Body of pancreas (tissue), 4 donors: Measurements from ENCODE around the gene IRAK3.

Experiments
- POLR2A ChIP-seq, 3 donors: fragments of 450-650 bp; IDR thresholded peaks; one replicate each; pipeline ENCODE4 v1.6.1; 2016; ENCODE audit warnings: antibody characterized with exemption in 3 of 3, mild to moderate bottlenecking in 2 of 3
- TF ChIP-seq, protein P1 (sequence below), 7 experiments: fragments of 450-650 bp in 4 of 7; fragments of 200-600 bp in 3 of 7; sonication (generic) in 3 of 7; IDR thresholded peaks; one replicate each; pipeline ENCODE4 v1.5.1; 2016 to 2019; ENCODE audit warnings: antibody characterized with exemption in 7 of 7

DNA sequence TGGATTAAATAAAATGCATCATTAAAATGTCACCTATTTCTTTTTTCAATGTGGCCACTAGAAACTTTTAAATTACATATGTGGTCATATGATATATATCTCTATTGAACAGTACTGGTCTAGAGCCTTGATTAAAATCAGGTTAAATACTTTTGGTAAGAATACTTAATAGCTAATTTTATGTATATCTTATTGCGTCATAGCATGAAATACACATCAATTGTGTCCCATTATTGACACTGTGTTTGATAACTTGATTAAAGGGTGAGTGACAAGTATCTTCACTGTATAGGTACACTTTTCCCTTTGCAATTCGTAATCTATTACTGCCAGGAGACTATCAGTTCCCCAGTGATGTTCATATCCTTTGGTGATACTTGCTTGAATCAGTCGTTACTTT is 108.9 kb downstream of the IRAK3 start:
- TF ChIP-seq, protein P1, sequence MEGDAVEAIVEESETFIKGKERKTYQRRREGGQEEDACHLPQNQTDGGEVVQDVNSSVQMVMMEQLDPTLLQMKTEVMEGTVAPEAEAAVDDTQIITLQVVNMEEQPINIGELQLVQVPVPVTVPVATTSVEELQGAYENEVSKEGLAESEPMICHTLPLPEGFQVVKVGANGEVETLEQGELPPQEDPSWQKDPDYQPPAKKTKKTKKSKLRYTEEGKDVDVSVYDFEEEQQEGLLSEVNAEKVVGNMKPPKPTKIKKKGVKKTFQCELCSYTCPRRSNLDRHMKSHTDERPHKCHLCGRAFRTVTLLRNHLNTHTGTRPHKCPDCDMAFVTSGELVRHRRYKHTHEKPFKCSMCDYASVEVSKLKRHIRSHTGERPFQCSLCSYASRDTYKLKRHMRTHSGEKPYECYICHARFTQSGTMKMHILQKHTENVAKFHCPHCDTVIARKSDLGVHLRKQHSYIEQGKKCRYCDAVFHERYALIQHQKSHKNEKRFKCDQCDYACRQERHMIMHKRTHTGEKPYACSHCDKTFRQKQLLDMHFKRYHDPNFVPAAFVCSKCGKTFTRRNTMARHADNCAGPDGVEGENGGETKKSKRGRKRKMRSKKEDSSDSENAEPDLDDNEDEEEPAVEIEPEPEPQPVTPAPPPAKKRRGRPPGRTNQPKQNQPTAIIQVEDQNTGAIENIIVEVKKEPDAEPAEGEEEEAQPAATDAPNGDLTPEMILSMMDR (IDR thresholded peaks at IDR 0.05), result no peak
- no peak for TF ChIP-seq POLR2A (IDR thresholded peaks at IDR 0.05)
